Neural cell (in vitro differentiated cells): ENCODE measurements around the gene AK8. TPM values are rescaled to one million over a fixed set of nuclear protein-coding genes. Genes with fewer than 3 reads are reported as not detected.

ENCODE experiments used
- H2AFZ ChIP-seq: fragments of 200-600, 300-800 bp; sonication (generic), shearing (Covaris generic); 2 replicates; pipeline ENCODE4 v1.6.0; 2014; ENCODE audit warnings: low read depth, mild to moderate bottlenecking, antibody characterized with exemption, low read length, moderate library complexity
- H3F3A ChIP-seq: fragments of 200-600 bp; shearing (Covaris generic); 2 replicates; pipeline ENCODE4 v1.6.1; 2016; ENCODE audit warnings: mild to moderate bottlenecking, moderate library complexity, mixed read lengths, antibody characterized with exemption, low read length; ENCODE audit not compliant: insufficient read depth, poor library complexity, severe bottlenecking
- H3K27ac ChIP-seq: fragments of 200-600, 300-800 bp; sonication (generic), shearing (Covaris generic); 2 replicates; pipeline ENCODE4 v1.5.1; 2014; ENCODE audit warnings: mild to moderate bottlenecking, low read length, moderate library complexity
- H3K27me3 ChIP-seq: fragments of 300-800, 200-600 bp; sonication (generic), shearing (Covaris generic); 2 replicates; pipeline ENCODE4 v1.6.0; 2014; ENCODE audit warnings: mild to moderate bottlenecking, low read depth, low read length, moderate library complexity; ENCODE audit not compliant: insufficient read depth
- H3K36me3 ChIP-seq: fragments of 300-800, 200-600 bp; sonication (generic), shearing (Covaris generic); 2 replicates; pipeline ENCODE4 v1.5.1; 2014; ENCODE audit warnings: mild to moderate bottlenecking, antibody characterized with exemption, low read length, moderate library complexity; ENCODE audit not compliant: insufficient read depth
- H3K4me2 ChIP-seq: fragments of 300-800, 200-600 bp; sonication (generic), shearing (Covaris generic); 2 replicates; pipeline ENCODE4 v1.6.0; 2014; ENCODE audit warnings: mild to moderate bottlenecking, low read length
- H3K4me3 ChIP-seq: fragments of 300-800, 200-600 bp; sonication (generic), shearing (Covaris generic); 2 replicates; pipeline ENCODE4 v1.5.1; 2014; ENCODE audit warnings: mild to moderate bottlenecking, low read length, moderate library complexity
- H3K79me2 ChIP-seq: fragments of 200-600 bp; shearing (Covaris generic); replicated peaks from 2 replicates; pipeline ENCODE4 v1.6.0; 2014; ENCODE audit warnings: mild to moderate bottlenecking, low read length, moderate library complexity; ENCODE audit not compliant: insufficient read depth
- H3K9ac ChIP-seq: fragments of 300-800, 200-600 bp; sonication (generic), shearing (Covaris generic); 2 replicates; pipeline ENCODE4 v1.6.1; 2016; ENCODE audit warnings: mild to moderate bottlenecking, low read length, mixed read lengths
- H3K9me2 ChIP-seq: fragments of 200-600 bp; shearing (Covaris generic); 2 replicates; pipeline ENCODE4 v1.6.1; 2016; ENCODE audit warnings: mild to moderate bottlenecking, low read length, mixed read lengths; ENCODE audit not compliant: insufficient read depth
- H3K9me3 ChIP-seq: fragments of 200-600, 300-800 bp; sonication (generic), shearing (Covaris generic); 2 replicates; pipeline ENCODE4 v1.6.1; 2016; ENCODE audit warnings: mild to moderate bottlenecking, mixed run types, low read length, moderate library complexity, mixed read lengths
- H4K20me1 ChIP-seq: fragments of 200-600 bp; shearing (Covaris generic); 2 replicates; pipeline ENCODE4 v1.6.1; 2016; ENCODE audit warnings: mild to moderate bottlenecking, mixed run types; ENCODE audit not compliant: insufficient read depth
- CTCF ChIP-seq: fragments of 450-650 bp; IDR thresholded peaks from 2 replicates; pipeline ENCODE4 v1.5.1; 2014; ENCODE audit warnings: antibody characterized with exemption, mild to moderate bottlenecking, moderate library complexity; ENCODE audit not compliant: poor library complexity, severe bottlenecking
- EP300 ChIP-seq: fragments of 450-650 bp; conservative IDR thresholded peaks from 2 replicates; pipeline ENCODE4 v1.6.1; 2014; ENCODE audit warnings: antibody characterized with exemption, mild to moderate bottlenecking, moderate library complexity; ENCODE audit not compliant: poor library complexity, severe bottlenecking
- EZH2 ChIP-seq: fragments of 200-600, 300-800 bp; shearing (Covaris generic), sonication (generic); IDR thresholded peaks from 2 replicates; pipeline ENCODE4 v1.6.1; 2014; ENCODE audit warnings: antibody characterized with exemption, low read length, borderline replicate concordance, mild to moderate bottlenecking; ENCODE audit not compliant: insufficient read depth, poor library complexity, severe bottlenecking
- MXI1 ChIP-seq: fragments of 450-650 bp; conservative IDR thresholded peaks from 2 replicates; pipeline ENCODE4 v1.6.1; 2014; ENCODE audit warnings: antibody characterized with exemption, mild to moderate bottlenecking; ENCODE audit not compliant: poor library complexity, severe bottlenecking
- POLR2AphosphoS5 ChIP-seq: IDR thresholded peaks from 2 replicates; pipeline ENCODE4 v1.6.1; 2012
- RAD21 ChIP-seq: fragments of 450-650 bp; conservative IDR thresholded peaks from 2 replicates; pipeline ENCODE4 v1.6.1; 2014; ENCODE audit warnings: antibody characterized with exemption, mild to moderate bottlenecking, moderate library complexity
- REST ChIP-seq: IDR thresholded peaks from 2 replicates; pipeline ENCODE4 v1.6.1; 2012; ENCODE audit warnings: borderline replicate concordance
- SMC3 ChIP-seq: fragments of 450-650 bp; conservative IDR thresholded peaks from 2 replicates; pipeline ENCODE4 v1.6.1; 2014; ENCODE audit warnings: antibody characterized with exemption, mild to moderate bottlenecking, moderate library complexity; ENCODE audit not compliant: poor library complexity
- TAF1 ChIP-seq: IDR thresholded peaks from 2 replicates; pipeline ENCODE4 v1.6.1; 2012; ENCODE audit warnings: low read depth
- polyA plus RNA-seq: library from polyadenylated mRNA; depleted of rRNA; stranded (reverse); fragments of >200 nt; gene quantifications from 2 replicates; pipeline ENCODE4 v1.2.3, GENCODE V29; 2014

Gene AK8
- polyA plus RNA-seq, 1 donor from 2014 or later, result 0.71 TPM

- TF ChIP-seq SMC3, result no peak
- no peak for TF ChIP-seq MXI1
- TF ChIP-seq EP300, result no peak
- no peak for TF ChIP-seq REST
- no peak for TF ChIP-seq POLR2AphosphoS5
- no peak for TF ChIP-seq TAF1
- no peak for TF ChIP-seq RAD21
- TF ChIP-seq EZH2, result no peak
- TF ChIP-seq CTCF, result no peak
Observed at GRCh38 chr9:132894862-132895835, 17.1 kb upstream of the AK8 start.

GRCh38 chr9:132894346-132894745 lies 16.3 kb upstream of the AK8 start:
- TF ChIP-seq REST (no peak), EP300 (no peak), CTCF (no peak), RAD21 (no peak), MXI1 (no peak), POLR2AphosphoS5 (no peak), EZH2 (no peak), SMC3 (no peak)
- no peak overlapping the region for H3K4me3 ChIP-seq
- H2AFZ ChIP-seq, result no peak overlapping the region
- H3K79me2 ChIP-seq, result no peaks in the 10 kb centered on the region
- no peaks in the 10 kb centered on the region for H4K20me1 ChIP-seq
- no peaks in the 10 kb centered on the region for H3K27me3 ChIP-seq
- H3F3A ChIP-seq, result no peaks in the 10 kb centered on the region
- H3K4me2 ChIP-seq, result no peak overlapping the region
- H3K9ac ChIP-seq, result no peak overlapping the region
- no peak overlapping the region for H3K27ac ChIP-seq
- H3K9me2 ChIP-seq, result no peaks in the 10 kb centered on the region
- H3K9me3 ChIP-seq, result no peaks in the 10 kb centered on the region
- H3K36me3 ChIP-seq, result no peaks in the 10 kb centered on the region

More at GRCh38 chr9:132894862-132895835, 17.1 kb upstream of the AK8 start:
- Histone ChIP-seq H3K4me2 (no peak overlapping the region), H3K27me3 (no peaks in the 10 kb centered on the region), H3K4me3 (no peak overlapping the region), H2AFZ (no peak overlapping the region), H3K9me2 (no peaks in the 10 kb centered on the region), H4K20me1 (no peaks in the 10 kb centered on the region), H3K36me3 (no peaks in the 10 kb centered on the region), H3K27ac (no peak overlapping the region), H3F3A (no peaks in the 10 kb centered on the region), H3K9me3 (no peaks in the 10 kb centered on the region), H3K9ac (no peak overlapping the region), H3K79me2 (no peaks in the 10 kb centered on the region)
